ENCODE results near the gene CNTLN.
"Not testable (repeated sequence)": the region's sequence is repeated elsewhere in the genome, so short reads cannot be mapped to it uniquely, and the experiment has no call there.

The CNTLN gene

GRCh38 chr9:17134396-17135294, at the start of gene CNTLN:
CNTLN (plus strand) TSS chr9:17135040; CDS start chr9:17135066, 26 bp downstream.
- in situ Hi-C loops (cut with MboI; ENCODE audit: low sequenced_read_pairs), result no loop called here

GRCh38 chr9:17088566-17088965, 46.3 kb upstream of the CNTLN start:
- in situ Hi-C loops (cut with MboI; ENCODE audit: low sequenced_read_pairs), result no loop called here

DNA sequence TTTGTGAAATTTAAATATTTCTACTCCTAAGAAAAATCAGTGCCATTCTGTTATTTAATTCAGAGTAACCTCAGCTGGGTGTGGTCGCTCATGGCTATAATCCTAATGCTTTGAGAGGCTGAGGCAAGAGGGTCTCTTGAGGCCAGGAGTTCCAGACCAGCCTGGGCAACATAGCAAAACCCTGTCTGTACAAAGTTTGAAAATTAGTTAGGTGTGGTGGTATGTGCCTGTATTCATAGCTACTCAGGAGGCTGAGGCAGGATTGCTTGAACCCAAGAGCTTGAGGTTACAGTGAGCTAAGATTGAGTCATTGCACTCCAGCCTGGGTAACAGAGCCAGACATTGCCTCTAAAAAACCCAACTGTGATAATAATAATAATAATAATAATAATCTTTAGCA, 44.8 kb upstream of the CNTLN start:
- in situ Hi-C loops (cut with MboI; ENCODE audit: low sequenced_read_pairs), result no loop called here

DNA sequence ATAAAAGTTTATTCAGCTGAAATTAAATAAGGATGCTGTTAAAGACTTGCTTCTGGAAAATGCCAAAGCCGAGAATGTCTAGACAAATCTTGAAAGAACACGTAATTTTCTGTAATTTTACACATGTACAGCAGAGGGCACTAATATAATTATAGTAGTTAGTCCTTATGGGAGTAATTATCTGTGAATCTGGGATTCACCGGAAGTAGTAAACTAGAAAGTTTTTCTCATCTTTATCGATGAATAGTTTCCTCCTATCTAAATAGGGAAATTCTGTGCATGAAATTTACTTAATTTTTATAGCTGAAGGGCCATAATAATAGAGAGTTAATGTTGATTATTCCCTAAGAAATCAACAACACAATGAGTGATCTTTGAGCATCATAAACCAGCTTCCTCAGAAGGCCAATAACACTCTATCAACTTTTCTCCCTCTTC, 18.4 kb upstream of the CNTLN start:
- in situ Hi-C loops (cut with MboI; ENCODE audit: low sequenced_read_pairs), result no loop called here

GRCh38 chr9:17117372-17117771, 17.5 kb upstream of the CNTLN start:
- in situ Hi-C loops (cut with MboI; ENCODE audit: low sequenced_read_pairs), result no loop called here

- in situ Hi-C loops (cut with MboI; ENCODE audit: low sequenced_read_pairs), result no loop called here
These were observed 14.6 kb upstream of the CNTLN start for GRCh38 chr9:17120203-17120602.

- in situ Hi-C loops (cut with MboI; ENCODE audit: low sequenced_read_pairs), result no loop called here
These were observed 13.6 kb upstream of the CNTLN start for GRCh38 chr9:17121264-17121663.

GRCh38 chr9:17130291-17130690, 4.5 kb upstream of the CNTLN start:
- in situ Hi-C loops (cut with MboI; ENCODE audit: low sequenced_read_pairs), result no loop called here

GRCh38 chr9:17130725-17131124, 4.1 kb upstream of the CNTLN start:
- in situ Hi-C loops (cut with MboI; ENCODE audit: low sequenced_read_pairs), result no loop called here

GRCh38 chr9:17131494-17131893, 3.3 kb upstream of the CNTLN start:
- in situ Hi-C loops (cut with MboI; ENCODE audit: low sequenced_read_pairs), result no loop called here

DNA sequence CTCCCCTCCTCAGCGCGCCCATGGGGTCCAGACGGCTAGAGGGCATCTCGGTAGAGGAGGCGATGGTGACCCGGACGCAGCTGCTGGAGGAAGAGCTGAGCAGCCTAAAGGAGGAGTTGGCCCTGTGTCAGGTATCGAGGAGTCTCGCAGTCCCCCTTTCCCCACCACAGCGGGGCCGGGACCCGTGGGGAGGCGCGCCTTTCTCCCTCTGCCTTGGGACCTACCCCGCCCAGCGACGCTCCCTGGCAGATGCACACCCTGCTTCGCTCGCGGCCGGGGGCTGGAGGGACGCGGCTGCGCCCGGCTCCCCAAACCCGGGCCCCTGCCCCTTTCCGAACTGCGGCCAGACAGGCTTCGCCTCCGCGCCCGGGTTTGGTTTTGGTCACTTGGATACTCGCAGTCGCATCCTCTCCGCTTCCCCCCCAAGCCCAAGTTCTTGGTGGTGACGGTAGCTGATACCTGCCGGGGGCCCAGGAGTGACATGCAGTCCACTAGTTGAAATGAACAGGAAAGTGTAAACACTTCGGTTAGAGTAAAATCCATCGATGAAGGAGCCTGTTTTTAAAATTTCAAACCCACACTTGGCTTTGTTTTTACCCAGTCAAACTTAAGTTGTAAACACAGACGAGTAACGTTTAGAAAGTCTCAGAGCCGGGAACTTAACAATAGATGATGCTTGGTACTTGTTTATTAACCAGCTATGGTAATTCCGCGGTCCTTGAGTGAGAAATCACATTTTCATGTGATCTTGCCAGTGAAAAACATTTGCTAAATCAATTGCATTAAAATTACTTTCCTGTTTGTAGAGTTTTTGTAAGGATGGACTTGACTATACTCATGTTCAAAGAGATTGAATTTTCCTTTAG, 688 bp downstream of the CNTLN start:
- in situ Hi-C loops (cut with MboI; ENCODE audit: low sequenced_read_pairs), result no loop called here

DNA sequence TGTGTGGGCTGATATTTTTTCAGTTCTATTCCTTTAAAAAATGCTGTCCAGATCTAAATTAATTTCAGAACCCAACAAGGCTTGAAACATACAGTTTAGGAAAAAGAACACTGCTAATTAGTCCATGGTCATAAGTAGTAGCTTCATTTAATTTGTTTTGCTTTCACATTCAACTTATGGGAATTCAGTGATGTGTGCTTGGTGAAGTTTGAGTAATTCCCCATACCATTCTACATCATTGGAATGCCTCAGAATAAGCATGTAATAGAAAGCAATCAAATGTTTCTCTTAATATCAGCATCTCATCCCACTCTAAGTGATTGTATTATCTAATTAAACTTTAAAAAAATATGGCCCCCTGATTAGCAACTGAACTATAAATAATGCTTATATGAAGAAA, 2.7 kb downstream of the CNTLN start:
- in situ Hi-C loops (cut with MboI; ENCODE audit: low sequenced_read_pairs), result no loop called here

DNA sequence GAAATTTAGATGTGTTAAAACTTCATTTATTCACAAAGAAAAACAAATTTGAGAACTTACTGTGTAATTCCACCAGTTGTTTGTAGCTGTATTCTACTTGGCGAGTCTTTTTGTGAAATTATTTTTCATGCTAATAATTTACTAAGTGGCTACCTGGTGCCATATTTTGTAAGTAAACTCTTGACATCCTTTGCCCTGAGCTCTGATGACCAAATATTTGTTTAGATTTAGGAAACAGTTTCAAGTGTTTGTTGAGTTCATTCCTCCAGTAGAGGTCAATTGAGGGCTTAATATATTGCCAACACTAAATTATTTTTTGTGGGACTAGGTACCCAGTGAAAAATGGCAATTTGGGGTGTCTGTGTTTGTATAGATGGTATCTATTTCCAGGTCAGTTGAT, 3.7 kb downstream of the CNTLN start:
- in situ Hi-C loops (cut with MboI; ENCODE audit: low sequenced_read_pairs), result no loop called here

GRCh38 chr9:17140418-17140817, 5.6 kb downstream of the CNTLN start:
- in situ Hi-C loops (cut with MboI; ENCODE audit: low sequenced_read_pairs), result no loop called here

GRCh38 chr9:17148324-17148723, 13.5 kb downstream of the CNTLN start:
- in situ Hi-C loops (cut with MboI; ENCODE audit: low sequenced_read_pairs), result no loop called here

DNA sequence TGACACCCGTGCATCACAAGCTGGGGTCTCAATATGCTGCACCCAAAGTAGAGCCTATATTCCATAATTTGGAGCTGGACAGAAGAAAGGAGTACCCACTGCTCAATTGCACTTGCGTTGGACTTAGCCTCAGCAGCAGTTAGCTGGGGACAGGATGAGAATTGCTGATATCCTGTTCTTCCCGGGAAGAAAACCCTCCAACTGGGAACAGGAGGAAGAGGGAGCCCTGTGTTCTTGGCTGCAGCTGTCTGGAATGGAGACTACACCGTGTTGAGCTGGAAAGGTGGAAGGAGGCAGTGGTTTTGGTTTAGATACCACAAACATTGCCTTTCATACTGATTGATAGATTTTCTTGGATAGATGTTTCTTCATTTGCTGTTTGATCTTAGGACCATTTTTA, 24.6 kb downstream of the CNTLN start:
- in situ Hi-C loops (cut with MboI; ENCODE audit: low sequenced_read_pairs), result no loop called here

GRCh38 chr9:17160327-17160726, 25.5 kb downstream of the CNTLN start:
- in situ Hi-C loops (cut with MboI; ENCODE audit: low sequenced_read_pairs), result no loop called here

DNA sequence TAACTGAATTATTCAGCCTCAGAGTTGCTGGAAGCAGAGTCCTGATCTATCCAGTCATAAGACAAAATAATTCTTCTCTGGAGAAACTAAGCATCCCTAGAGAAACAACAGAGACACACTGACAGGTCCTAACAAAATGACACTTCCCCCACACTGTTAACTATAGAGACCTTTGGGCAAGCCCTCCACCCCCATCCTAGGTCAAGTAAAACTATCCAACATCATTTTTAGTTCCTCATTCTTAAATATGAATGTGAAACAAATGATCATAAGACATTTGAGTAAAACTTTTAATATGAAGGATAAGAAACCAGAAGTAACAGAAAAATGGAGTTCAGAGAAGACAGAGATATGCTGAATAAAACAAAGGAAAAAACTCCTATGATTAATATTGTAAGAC, 30.9 kb downstream of the CNTLN start:
- in situ Hi-C loops (cut with MboI; ENCODE audit: low sequenced_read_pairs), result no loop called here

GRCh38 chr9:17166346-17166745, 31.5 kb downstream of the CNTLN start:
- in situ Hi-C loops (cut with MboI; ENCODE audit: low sequenced_read_pairs), result no loop called here

GRCh38 chr9:17171309-17172094, 36.7 kb downstream of the CNTLN start:
- in situ Hi-C loops (cut with MboI; ENCODE audit: low sequenced_read_pairs), result no loop called here

DNA sequence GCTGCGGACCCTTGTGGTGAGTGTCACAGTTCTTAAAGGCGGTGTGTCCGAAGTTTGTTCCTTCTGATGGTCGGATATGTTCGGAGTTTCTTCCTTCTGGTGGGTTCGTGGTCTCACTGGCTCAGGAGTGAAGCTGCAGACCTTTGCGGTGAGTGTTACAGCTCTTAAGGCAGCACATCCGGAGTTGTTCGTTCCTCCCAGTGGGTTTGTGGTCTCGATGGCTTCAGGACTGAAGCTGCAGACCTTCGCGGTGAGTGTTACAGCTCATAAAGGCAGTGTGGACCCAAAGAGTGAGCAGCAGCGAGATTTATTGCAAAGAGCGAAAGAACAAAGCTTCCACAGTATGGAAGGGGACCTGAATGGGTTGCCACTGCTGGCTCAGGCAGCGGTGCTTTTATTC, 42.7 kb downstream of the CNTLN start:
- in situ Hi-C loops (cut with MboI; ENCODE audit: low sequenced_read_pairs), result not testable (repeated sequence)
